HepG2 (cell line): Measurements from ENCODE around the gene DTNB. TPM values are rescaled to one million over a fixed set of nuclear protein-coding genes. Genes with fewer than 3 reads are reported as not detected.

Experiments used
- FOXJ3 ChIP-seq: sonication (generic); formaldehyde crosslinking; IDR thresholded peaks from 2 replicates; pipeline ENCODE4 v1.4.0; 2020; ENCODE audit warnings: missing genetic modification reagents, mild to moderate bottlenecking, borderline replicate concordance
- KMT2A ChIP-seq: sonication (generic); formaldehyde crosslinking; IDR thresholded peaks from 2 replicates; pipeline ENCODE4 v1.4.0; 2020; ENCODE audit warnings: missing genetic modification reagents
- LCORL ChIP-seq, 2 experiments: fragments of 450-650 bp in 1 of 2; sonication (generic) in 1 of 2; formaldehyde crosslinking in 1 of 2; IDR thresholded peaks; 2 replicates each; pipeline versions ENCODE4 v1.5.0 to v1.6.1; 2017 to 2020; ENCODE audit warnings: antibody characterized with exemption in 1 of 2, missing genetic modification reagents in 1 of 2
- NCOR1 ChIP-seq: fragments of 200-600 bp; sonication (generic); IDR thresholded peaks from 2 replicates; pipeline ENCODE4 v1.7.0; 2017; ENCODE audit warnings: antibody characterized with exemption, low read length, borderline replicate concordance
- NR2F6 ChIP-seq, 2 experiments: IDR thresholded peaks; 2 replicates each; pipeline ENCODE4 v1.6.1; 2016; ENCODE audit warnings: antibody characterized with exemption in 1 of 2, mild to moderate bottlenecking in 1 of 2
- PHF21A ChIP-seq: sonication (generic); formaldehyde crosslinking; IDR thresholded peaks from 2 replicates; pipeline ENCODE4 v1.5.0; 2020; ENCODE audit warnings: mild to moderate bottlenecking, missing genetic modification reagents
- PRPF4 ChIP-seq: fragments of 200-400 bp; formaldehyde crosslinking; IDR thresholded peaks from 2 replicates; pipeline ENCODE4 v1.6.1; 2016; ENCODE audit warnings: low read length, low read depth; ENCODE audit not compliant: poor library complexity, severe bottlenecking
- RORA ChIP-seq: sonication (generic); formaldehyde crosslinking; IDR thresholded peaks from 2 replicates; pipeline ENCODE4 v1.5.0; 2020; ENCODE audit warnings: mild to moderate bottlenecking, missing genetic modification reagents, moderate library complexity
- TIGD3 ChIP-seq: sonication (generic); formaldehyde crosslinking; IDR thresholded peaks from 2 replicates; pipeline ENCODE4 v1.5.1; 2020; ENCODE audit warnings: mild to moderate bottlenecking, missing genetic modification reagents, borderline replicate concordance
- ZBTB10 ChIP-seq: sonication (generic); formaldehyde crosslinking; IDR thresholded peaks from 2 replicates; pipeline ENCODE4 v1.4.0; 2020; ENCODE audit warnings: missing genetic modification reagents, borderline replicate concordance
- ZNF18 ChIP-seq: sonication (generic); formaldehyde crosslinking; IDR thresholded peaks from 2 replicates; pipeline ENCODE4 v1.8.0; 2022; ENCODE audit warnings: mild to moderate bottlenecking, missing genetic modification reagents; ENCODE audit not compliant: insufficient replicate concordance
- ZNF264 ChIP-seq: sonication (generic); formaldehyde crosslinking; IDR thresholded peaks from 2 replicates; pipeline ENCODE4 v1.4.0; 2020; ENCODE audit warnings: missing genetic modification reagents
- ZNF331 ChIP-seq: sonication (generic); formaldehyde crosslinking; IDR thresholded peaks from 2 replicates; pipeline ENCODE4 v1.4.0; 2020; ENCODE audit warnings: missing genetic modification reagents
- ZNF44 ChIP-seq: sonication (generic); formaldehyde crosslinking; IDR thresholded peaks from 2 replicates; pipeline ENCODE4 v1.5.1; 2020; ENCODE audit warnings: mild to moderate bottlenecking, missing genetic modification reagents
- ZNF546 ChIP-seq: sonication (generic); formaldehyde crosslinking; conservative IDR thresholded peaks from 2 replicates; pipeline ENCODE4 v1.8.1; 2023; ENCODE audit warnings: mild to moderate bottlenecking, missing genetic modification reagents
- ZNF703 ChIP-seq: sonication (generic); formaldehyde crosslinking; IDR thresholded peaks from 2 replicates; pipeline ENCODE4 v1.5.1; 2020; ENCODE audit warnings: missing genetic modification reagents, mild to moderate bottlenecking, moderate library complexity, borderline replicate concordance
- ZNF737 ChIP-seq: sonication (generic); formaldehyde crosslinking; IDR thresholded peaks from 2 replicates; pipeline ENCODE4 v1.5.0; 2020; ENCODE audit warnings: missing genetic modification reagents, mild to moderate bottlenecking, borderline replicate concordance
- ZNF891 ChIP-seq: sonication (generic); formaldehyde crosslinking; IDR thresholded peaks from 2 replicates; pipeline ENCODE4 v1.5.0; 2020; ENCODE audit warnings: mild to moderate bottlenecking, missing genetic modification reagents
- ZSCAN22 ChIP-seq: sonication (generic); formaldehyde crosslinking; IDR thresholded peaks from 2 replicates; pipeline ENCODE4 v1.4.0; 2020; ENCODE audit warnings: mild to moderate bottlenecking, missing genetic modification reagents
- polyA plus RNA-seq, 8 experiments: library from polyadenylated mRNA; depleted of rRNA in 3 of 8; stranded (reverse) in 7 of 8; unstranded in 1 of 8; fragments of >200 nt; fragmentation: Illumina TruSeq in 4 of 8; extraction: Trizol in 4 of 8; gene quantifications; 2 replicates each; pipeline versions ENCODE4 v1.2.1 to v1.2.3, GENCODE V29; 2011 to 2016; ENCODE audit warnings: low read depth in 4 of 8, missing spikeins in 1 of 8, mixed read lengths in 1 of 8; ENCODE audit not compliant: insufficient read depth in 1 of 8
- total RNA-seq, 5 experiments: library from RNA; depleted of rRNA; stranded (reverse); fragments of >200 nt; fragmentation: Illumina TruSeq; extraction: Trizol; gene quantifications; 2 replicates each; pipeline ENCODE4 v1.2.3, GENCODE V29; 2016; ENCODE audit warnings: low read depth in 1 of 5

DTNB gene
- total and polyA plus RNA-seq, 2 of the 13 experiments (the other 11 are each of a cell fraction or from before 2014, with no cell fraction given), result 14.4 to 23.9 TPM

- TF ChIP-seq ZNF18 (CRISPR knock-in tag), result peak; percentile 99
- peak; percentile 64; the same call in 1 of the 2 replicates for TF ChIP-seq KMT2A (CRISPR knock-in tag)
- no peak for TF ChIP-seq ZNF546 (CRISPR knock-in tag)
- TF ChIP-seq ZNF737, result peak; percentile 68; the same call in 1 of the 2 replicates
- peak; percentile 56; the same call in 1 of the 2 replicates for TF ChIP-seq NCOR1
- TF ChIP-seq PRPF4, result no peak
- TF ChIP-seq TIGD3 (CRISPR knock-in tag), result no peak
- TF ChIP-seq ZNF264 (CRISPR knock-in tag), result 0 out of 2 replicates have a peak, but pooled peaks have one; percentile 32
- no peak for TF ChIP-seq ZNF703
- TF ChIP-seq PHF21A (CRISPR knock-in tag), result peak; percentile 70
- no peak for TF ChIP-seq LCORL (IDR thresholded peaks at IDR 0.05)
- peak; percentile 92 for TF ChIP-seq LCORL (CRISPR knock-in tag; IDR thresholded peaks at IDR 0.05)
- no peak for TF ChIP-seq ZNF44 (CRISPR knock-in tag)
- TF ChIP-seq ZSCAN22, result no peak
- no peak for TF ChIP-seq ZBTB10 (CRISPR knock-in tag)
- no peak for TF ChIP-seq RORA (CRISPR knock-in tag)
- 0 out of 2 replicates have a peak, but pooled peaks have one; percentile 8 for TF ChIP-seq NR2F6 (IDR thresholded peaks at IDR 0.05)
- no peak for TF ChIP-seq NR2F6 (CRISPR knock-in tag; IDR thresholded peaks at IDR 0.05)
- peak; percentile 73 for TF ChIP-seq ZNF331 (CRISPR knock-in tag)
- TF ChIP-seq ZNF891 (CRISPR knock-in tag), result 0 out of 2 replicates have a peak, but pooled peaks have one; percentile 12
- TF ChIP-seq FOXJ3, result no peak
Measured at GRCh38 chr2:25707927-25708590, 34.7 kb upstream of the DTNB start (continued).
